GM12873 (cell line): ENCODE measurements around the gene HDDC3.

Source experiments
- CTCF ChIP-seq: IDR thresholded peaks from 2 replicates; pipeline ENCODE4 v1.5.1; 2012; ENCODE audit warnings: low read depth, mild to moderate bottlenecking, moderate library complexity, low read length, control low read depth; ENCODE audit not compliant: insufficient read depth; ENCODE audit errors: missing control alignments

HDDC3 gene

GRCh38 chr15:90910441-90911301 is 21.7 kb downstream of the HDDC3 start:
- no peak for TF ChIP-seq CTCF

- TF ChIP-seq CTCF, result no peak
Measured at GRCh38 chr15:90909976-90910375, 22.4 kb downstream of the HDDC3 start.

- no peak for TF ChIP-seq CTCF
Measured at GRCh38 chr15:90907838-90908507, 24.4 kb downstream of the HDDC3 start.

- no peak for TF ChIP-seq CTCF
Measured at GRCh38 chr15:90907051-90907660, 25.2 kb downstream of the HDDC3 start.

GRCh38 chr15:90906181-90906849 is 26.0 kb downstream of the HDDC3 start:
- TF ChIP-seq CTCF, result no peak

GRCh38 chr15:90905306-90906180 is 26.8 kb downstream of the HDDC3 start:
- TF ChIP-seq CTCF, result no peak
